CD4-positive, alpha-beta T cell treated with Interleukin-21 for 1 hour (primary cell): ENCODE data around the gene GPR152.
A peak's percentile ranks its signal among the peaks of the same experiment; 100 is the strongest.
"Not testable (repeated sequence)": the region's sequence is repeated elsewhere in the genome, so short reads cannot be mapped to it uniquely, and the experiment has no call there.

Experiments used
- DNase-seq: peaks from one replicate; pipeline ENCODE4 v3.0.0-alpha.2; 2020

The GPR152 gene

GRCh38 chr11:67489203-67489884 lies 36.8 kb upstream of the GPR152 start:
- no peak for DNase-seq

GRCh38 chr11:67486481-67487195 lies 34.1 kb upstream of the GPR152 start:
- peak; percentile 50 for DNase-seq

DNA sequence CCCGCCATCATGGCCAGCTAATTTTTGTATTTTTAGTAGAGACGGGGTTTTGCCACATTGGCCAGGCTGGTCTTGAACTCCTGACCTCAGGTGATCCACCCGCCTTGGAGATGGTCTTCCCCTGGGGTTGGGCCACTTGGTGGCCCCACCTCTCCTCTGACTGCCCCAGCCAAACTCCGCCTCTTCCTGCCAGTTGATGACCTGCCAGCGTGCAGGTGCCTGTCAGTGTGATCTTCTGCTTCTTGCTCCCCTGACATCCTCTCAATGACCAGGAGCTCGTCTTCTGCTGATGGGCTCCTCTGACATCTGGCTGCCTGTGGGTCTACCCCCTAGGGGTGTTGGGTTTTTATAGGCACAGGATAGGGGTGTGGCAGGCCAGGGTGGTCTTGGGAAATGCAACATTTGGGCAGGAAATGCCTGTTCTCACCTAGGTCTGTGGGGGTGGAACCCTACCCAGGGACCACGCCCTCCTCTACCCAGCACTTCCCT lies 33.4 kb upstream of the GPR152 start:
- peak; percentile 81 for DNase-seq

DNA sequence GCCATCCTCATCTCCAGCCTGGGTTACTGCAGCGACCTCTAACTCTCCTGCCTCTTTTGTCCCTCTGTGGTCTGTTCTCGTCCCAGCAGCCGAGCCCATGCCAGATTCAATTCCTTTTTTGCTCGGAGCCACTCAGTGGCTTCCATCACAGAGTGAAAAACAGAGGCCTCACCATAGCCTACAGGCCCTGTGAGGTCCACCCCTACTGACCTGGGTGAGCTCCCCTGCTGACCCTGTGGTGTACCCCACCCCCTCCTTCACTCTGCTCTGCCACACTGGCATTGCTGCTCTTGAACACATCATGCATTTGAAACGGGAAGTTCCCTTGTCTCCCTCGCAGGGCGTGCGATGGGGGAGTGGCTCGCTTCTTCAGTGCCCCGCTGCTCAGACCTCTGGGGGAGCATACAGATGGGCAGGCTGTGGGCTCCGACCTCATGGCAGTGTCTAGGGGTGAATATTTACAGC lies 32.4 kb upstream of the GPR152 start:
- peak; percentile 74 for DNase-seq

DNA sequence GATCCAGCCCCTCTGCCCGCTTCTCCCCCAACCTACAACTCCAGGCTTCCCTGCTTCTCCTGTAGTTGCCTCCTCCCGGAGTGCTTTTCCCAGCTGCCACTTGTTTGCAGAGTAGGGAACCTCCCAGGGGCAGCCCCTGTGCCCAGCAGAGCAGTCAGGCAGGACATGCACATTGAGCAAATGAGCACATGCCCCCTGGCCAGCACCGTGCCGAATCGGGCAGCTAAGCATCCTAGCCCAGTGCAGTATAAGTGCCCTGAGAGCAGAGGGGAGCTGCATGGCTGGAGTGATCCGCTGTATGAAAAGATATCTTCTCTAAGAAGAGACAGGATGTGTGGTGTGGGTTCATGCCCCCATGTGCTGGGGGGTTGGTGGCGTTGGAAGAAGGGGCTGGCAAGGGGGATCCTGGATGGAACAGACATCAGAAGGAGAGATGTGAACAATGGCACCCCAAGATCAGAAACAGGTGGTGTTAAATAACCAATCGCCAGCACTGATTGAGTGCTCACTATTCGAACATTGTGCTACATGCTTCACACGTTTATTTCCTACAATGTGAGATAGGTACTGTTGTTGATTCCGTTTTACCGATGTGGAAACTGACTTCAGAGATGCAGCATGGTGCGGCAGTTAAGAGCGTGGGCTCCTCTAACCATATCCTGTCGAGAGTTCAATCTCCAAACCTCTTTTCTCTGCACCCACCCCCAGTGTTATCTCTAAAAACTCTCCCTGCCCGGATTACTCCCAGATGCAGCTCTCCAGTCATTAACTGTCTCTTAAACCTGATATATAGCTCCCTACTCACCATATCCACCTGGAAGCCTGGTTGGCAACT lies 31.5 kb upstream of the GPR152 start:
- DNase-seq, result peak; percentile 70

GRCh38 chr11:67482827-67483798 lies 30.6 kb upstream of the GPR152 start, which contains the start of gene AIP:
AIP (plus strand) TSS chr11:67483026; CDS start chr11:67483159, 133 bp downstream.
- peak; percentile 98 for DNase-seq

- DNase-seq, result no peak
Measured at GRCh38 chr11:67482275-67482826, 29.8 kb upstream of the GPR152 start.

DNA sequence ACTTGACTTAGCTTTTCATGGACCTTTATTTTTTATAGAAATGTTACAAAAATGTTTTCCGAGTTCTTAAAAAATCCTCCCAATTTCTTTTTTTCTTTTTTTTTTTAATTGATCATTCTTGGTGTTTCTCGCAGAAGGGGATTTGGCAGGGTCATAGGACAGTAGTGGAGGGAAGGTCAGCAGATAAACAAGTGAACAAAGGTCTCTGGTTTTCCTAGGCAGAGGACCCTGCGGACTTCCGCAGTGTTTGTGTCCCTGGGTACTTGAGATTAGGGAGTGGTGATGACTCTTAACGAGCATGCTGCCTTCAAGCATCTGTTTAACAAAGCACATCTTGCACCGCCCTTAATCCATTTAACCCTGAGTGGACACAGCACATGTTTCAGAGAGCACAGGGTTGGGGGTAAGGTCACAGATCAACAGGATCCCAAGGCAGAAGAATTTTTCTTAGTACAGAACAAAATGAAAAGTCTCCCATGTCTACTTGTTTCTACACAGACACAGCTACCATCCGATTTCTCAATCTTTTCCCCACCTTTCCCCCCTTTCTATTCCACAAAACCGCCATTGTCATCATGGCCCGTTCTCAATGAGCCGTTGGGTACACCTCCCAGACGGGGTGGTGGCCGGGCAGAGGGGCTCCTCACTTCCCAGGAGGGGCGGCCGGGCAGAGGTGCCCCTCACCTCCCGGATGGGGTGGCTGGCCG lies 25.0 kb upstream of the GPR152 start:
- not testable (repeated sequence) for DNase-seq

DNA sequence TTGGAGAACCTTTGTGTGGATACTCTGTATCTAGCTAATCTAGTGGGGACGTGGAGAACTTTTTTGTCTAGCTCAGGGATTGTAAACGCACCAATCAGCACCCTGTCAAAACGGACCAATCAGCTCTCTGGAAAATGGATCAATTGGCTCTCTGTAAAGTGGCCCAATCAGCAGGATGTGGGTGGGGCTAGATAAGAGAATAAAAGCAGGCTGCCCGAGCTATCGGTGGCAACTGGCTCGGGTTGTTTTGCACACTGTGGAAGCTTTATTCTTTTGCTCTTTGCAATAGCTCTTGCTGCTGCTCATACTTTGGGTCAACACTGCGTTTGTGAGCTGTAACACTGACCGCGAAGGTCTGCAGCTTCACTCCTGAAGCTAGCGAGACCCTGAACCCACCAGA lies 24.2 kb upstream of the GPR152 start:
- DNase-seq, result not testable (repeated sequence)

DNA sequence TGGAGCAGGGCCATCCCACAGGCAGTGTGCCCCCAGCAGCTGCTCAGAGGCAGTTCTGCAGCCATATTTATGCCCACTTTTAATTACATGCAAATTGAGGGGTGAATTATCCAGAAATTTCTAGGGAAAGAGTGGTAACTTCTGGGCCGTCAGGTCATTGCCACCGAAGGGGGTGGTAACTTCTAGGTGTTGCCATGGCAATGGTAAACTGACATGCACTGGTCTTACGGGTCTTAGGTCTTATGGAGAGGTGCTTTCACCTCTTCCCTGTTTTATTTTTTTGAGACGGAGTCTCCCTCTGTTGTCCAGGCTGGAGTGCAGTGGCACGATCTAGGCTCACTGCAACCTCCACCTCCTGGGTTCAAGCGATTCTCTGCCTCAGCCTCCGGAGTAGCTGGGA lies 20.4 kb upstream of the GPR152 start:
- DNase-seq, result no peak

DNA sequence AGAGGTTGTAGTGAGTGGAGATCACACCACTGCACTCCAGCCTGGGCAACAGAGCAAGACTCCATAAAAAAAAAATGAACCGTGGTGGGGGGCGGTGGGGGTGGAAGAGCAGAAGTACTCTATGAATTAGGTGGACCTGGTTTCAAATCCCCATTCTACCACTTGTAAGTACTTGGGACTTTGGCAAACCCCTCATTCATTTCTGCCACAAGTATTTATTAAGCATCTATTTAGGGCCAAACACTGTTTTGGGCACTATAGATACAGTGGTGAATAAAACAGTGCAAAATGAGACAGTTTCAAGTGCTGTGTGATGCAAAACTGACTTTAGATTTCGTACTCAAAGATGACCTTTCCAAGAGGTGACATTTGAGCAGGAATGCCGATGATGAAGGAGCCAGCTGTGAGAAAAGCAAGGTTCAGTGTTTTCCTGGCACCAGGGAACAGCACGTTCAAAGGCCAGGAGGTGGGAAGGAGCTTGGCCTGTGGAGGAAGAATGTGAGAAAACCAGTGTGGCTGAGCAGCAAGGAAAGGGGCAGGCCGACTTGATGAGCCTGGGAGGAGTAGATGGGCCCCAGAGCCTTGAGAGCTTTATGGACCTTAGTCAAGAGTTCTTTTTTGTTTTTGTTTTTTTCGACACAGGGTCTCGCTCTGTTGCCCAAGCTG lies 17.9 kb upstream of the GPR152 start:
- DNase-seq, result no peak

DNA sequence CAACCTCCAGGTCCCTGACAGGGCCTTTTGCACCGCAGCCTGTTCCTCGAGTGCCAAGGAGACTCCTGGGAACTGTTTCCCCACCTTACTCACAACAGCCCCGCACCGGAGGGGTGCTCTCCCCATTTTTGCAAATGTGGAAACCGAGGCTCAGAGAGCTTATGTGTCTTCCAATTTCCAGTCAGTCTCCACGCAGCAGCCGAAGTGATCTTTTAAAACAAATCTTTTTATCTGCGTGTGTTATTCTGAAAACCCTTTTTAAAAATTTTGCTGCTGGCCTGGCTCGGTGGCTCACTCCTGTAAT lies 16.9 kb upstream of the GPR152 start:
- no peak for DNase-seq

DNA sequence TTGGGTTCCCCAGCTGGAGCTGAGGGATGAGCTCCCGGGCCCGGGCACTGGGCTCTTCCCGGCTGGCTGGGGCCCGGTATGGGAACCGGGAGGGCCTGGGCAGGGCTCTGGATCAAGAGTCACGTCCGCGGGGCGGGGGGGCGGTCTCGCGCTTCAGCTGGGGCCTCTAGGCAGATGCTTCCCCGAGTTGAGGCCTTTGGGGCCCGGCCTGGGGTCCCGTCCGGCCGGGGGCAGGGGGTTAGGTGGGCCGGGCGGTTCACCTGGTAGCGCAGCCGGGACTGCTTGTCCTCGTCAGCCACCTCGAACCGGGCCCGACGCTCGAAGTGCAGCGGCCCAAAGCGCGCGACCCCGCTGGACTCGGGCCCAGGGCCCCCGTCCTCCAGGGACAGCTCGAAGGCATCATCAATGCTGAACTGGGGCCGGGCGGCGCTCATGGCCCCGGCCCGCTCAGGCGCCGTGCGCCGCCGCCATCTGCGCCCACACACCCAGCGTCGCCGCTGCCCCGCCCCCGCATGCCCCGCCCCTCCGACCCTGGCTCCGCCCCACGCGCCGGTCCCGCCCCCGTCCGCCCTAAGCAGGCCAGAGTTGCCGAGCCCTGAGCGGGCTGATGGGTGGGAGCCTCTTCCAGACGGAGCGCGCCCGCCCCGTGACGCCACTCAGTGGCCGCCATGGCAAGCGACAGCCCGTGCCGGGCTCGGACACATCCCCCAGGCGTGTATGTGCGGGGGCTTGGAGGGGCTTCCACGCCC lies 16.4 kb upstream of the GPR152 start, which contains the start of gene TMEM134:
TSS of gene TMEM134 (minus strand) at position 493 of the 749 bp plus-strand sequence. CDS start at position 434, 59 bp downstream.
- peak; percentile 93 for DNase-seq

GRCh38 chr11:67468456-67468758 lies 15.9 kb upstream of the GPR152 start:
- DNase-seq, result no peak

DNA sequence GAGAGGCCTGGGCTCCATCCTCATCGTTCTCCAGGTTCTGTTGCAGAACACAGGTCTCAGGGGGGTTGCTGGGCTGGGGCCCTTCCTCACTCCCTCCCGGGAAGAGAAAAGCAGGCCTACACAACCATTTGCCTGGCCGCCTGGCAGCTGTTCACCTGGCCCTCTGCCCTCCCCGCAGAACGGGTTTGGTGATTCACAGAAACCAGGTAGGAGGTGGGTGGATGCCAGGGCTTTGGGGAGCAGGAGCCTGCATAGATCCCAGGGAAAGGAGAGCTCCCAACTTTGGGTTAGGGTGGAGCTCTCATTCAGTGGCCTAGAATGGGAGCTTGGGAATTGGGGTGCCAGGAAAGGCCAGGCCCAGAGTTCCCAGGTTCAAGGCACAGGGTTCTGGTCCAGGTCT lies 15.5 kb upstream of the GPR152 start:
- no peak for DNase-seq

- DNase-seq, result no peak
Measured at GRCh38 chr11:67466962-67467771, 14.6 kb upstream of the GPR152 start.

- no peak for DNase-seq
Measured at GRCh38 chr11:67466367-67466766, 13.8 kb upstream of the GPR152 start.

- DNase-seq, result not testable (repeated sequence)
Measured at GRCh38 chr11:67465530-67465929, 13.0 kb upstream of the GPR152 start.

DNA sequence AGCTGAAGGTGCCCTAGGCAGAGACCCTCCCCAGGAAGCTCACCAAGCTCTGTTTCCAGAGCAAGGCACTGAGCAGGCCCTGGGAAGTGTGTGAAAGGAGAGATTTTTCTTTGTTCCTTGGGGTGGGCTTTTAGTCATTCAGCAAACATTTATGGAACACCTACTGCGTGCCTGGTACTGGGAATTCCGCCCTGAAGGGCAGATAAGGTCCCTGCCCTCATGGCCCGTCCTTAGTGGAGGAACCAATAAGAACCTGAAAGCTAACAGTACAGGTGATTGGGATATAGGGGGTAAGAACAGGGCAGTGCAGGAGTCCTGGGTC lies 12.6 kb upstream of the GPR152 start:
- DNase-seq, result no peak
